Lower lobe of right lung (tissue), 2 donors: ENCODE results near the gene RAB8B. TPM values are rescaled to one million over a fixed set of nuclear protein-coding genes. Genes with fewer than 3 reads are reported as not detected.

Experiments
- ATAC-seq, 2 donors: fragments of 200-7000 bp; cut with Tn5 transposase; one replicate each; pipeline ENCODE4 v1.9.1; 2020 to 2022; ENCODE audit warnings: mild to moderate bottlenecking in 2 of 2, moderate library complexity in 2 of 2
- DNase-seq: peaks from one replicate; pipeline ENCODE4 v3.0.0-alpha.2; 2020
- H3K27ac ChIP-seq: fragments of 200-600 bp; one replicate; pipeline ENCODE4 v1.8.0; 2022
- H3K27me3 ChIP-seq: fragments of 200-600 bp; one replicate; pipeline ENCODE4 v1.8.0; 2022; ENCODE audit warnings: low read depth
- H3K36me3 ChIP-seq: fragments of 200-600 bp; one replicate; pipeline ENCODE4 v1.8.0; 2022; ENCODE audit warnings: mild to moderate bottlenecking
- H3K4me1 ChIP-seq: fragments of 200-600 bp; one replicate; pipeline ENCODE4 v1.8.0; 2022
- H3K4me3 ChIP-seq: fragments of 200-600 bp; one replicate; pipeline ENCODE4 v1.8.0; 2022; ENCODE audit warnings: mild to moderate bottlenecking
- H3K9me3 ChIP-seq: fragments of 200-600 bp; one replicate; pipeline ENCODE4 v1.8.0; 2022
- intact Hi-C: fragments of 100-400 bp; cut with DNase I; formaldehyde crosslinking; loops from one replicate; pipeline ENCODE4 v1.11.0; 2022
- long read RNA-seq: library from polyadenylated mRNA; unstranded; transcript quantifications from one replicate; pipeline ENCODE4 v2.0.0, GENCODE V29; 2021
- total RNA-seq: library from RNA; stranded (reverse); fragmentation: NEBNext Ultra II Directional; extraction: Animal tissue kit (Norgen Biotek cat#: 25700); gene quantifications from one replicate; pipeline ENCODE4 v1.2.1, GENCODE V29; 2021
- TF ChIP-seq, protein P1 (sequence below): fragments of 200-600 bp; IDR thresholded peaks from one replicate; pipeline ENCODE4 v1.8.0; 2022; ENCODE audit warnings: antibody characterized with exemption, mild to moderate bottlenecking
- donor health status: DM: no; HTN: yes; CAD: no; lungs with severe emphysema.

RAB8B gene
- total RNA-seq = 72.7 TPM
- long read RNA-seq, full-length matches to known transcripts = 41 of 56 reads
- long read RNA-seq, partial matches to known transcripts = 2 of 56 reads
- long read RNA-seq, other reads (novel, unspliced or antisense) = 13 of 56 reads

DNA sequence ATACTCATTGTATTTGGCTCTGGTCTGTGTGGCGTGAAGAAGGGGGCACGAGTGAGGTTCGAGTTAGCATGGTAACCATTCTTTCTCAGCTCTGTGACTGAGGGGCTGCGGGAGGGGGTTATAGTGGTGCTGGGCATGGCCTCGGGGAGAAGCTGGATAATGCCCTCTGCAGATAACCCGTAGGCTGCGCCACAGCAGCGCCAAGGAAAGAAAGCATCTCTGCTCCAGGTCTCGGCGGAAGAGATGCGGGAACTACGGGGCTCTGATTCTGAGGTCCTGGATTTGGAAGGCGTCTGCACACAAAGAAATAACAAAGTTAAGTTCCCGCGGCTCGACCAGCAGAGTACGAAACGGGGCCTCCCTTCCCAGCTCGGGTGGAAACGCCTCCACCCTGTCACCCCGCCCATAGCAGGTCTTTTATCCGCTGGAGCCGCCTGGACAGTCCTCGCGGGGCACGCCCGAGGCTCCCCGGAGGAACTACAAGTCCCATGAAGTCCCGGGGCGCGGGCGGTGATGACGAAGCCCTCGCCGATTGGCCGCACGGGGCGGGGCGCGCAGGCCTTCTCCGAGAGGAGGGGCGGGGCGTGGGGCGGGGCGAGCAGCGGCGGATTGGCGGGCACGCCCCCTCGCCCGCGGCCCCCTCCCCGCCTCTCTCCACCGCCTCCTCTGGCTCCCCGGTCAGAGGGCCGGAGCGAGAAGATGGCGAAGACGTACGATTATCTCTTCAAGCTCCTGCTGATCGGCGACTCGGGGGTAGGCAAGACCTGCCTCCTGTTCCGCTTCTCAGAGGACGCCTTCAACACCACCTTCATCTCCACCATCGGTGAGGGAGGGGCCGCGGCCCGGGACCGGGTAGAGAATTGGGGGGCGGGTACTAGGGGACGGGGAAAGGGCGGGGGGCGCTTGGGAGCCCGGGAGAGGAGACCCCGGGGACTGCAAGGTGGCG is at the start of gene RAB8B:
Gene RAB8B, plus strand, starts transcription at position 681 of the 946 bp plus-strand sequence. Its CDS starts 19 bp downstream, at position 700.
- ATAC-seq = peak; percentile 99
- peak; percentile 99 for DNase-seq
- Histone ChIP-seq H3K4me1 (peaks cover 43% of the 10 kb centered on the region), H3K27me3 (no peaks in the 10 kb centered on the region), H3K9me3 (no peaks in the 10 kb centered on the region), H3K36me3 (no peaks in the 10 kb centered on the region), H3K4me3 (peak within 1 kb of the TSS; percentile 66), H3K27ac (peak within 1 kb of the TSS; percentile 70)
- intact Hi-C loops = no loop called here
- TF ChIP-seq, protein P1, sequence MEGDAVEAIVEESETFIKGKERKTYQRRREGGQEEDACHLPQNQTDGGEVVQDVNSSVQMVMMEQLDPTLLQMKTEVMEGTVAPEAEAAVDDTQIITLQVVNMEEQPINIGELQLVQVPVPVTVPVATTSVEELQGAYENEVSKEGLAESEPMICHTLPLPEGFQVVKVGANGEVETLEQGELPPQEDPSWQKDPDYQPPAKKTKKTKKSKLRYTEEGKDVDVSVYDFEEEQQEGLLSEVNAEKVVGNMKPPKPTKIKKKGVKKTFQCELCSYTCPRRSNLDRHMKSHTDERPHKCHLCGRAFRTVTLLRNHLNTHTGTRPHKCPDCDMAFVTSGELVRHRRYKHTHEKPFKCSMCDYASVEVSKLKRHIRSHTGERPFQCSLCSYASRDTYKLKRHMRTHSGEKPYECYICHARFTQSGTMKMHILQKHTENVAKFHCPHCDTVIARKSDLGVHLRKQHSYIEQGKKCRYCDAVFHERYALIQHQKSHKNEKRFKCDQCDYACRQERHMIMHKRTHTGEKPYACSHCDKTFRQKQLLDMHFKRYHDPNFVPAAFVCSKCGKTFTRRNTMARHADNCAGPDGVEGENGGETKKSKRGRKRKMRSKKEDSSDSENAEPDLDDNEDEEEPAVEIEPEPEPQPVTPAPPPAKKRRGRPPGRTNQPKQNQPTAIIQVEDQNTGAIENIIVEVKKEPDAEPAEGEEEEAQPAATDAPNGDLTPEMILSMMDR = no peak

DNA sequence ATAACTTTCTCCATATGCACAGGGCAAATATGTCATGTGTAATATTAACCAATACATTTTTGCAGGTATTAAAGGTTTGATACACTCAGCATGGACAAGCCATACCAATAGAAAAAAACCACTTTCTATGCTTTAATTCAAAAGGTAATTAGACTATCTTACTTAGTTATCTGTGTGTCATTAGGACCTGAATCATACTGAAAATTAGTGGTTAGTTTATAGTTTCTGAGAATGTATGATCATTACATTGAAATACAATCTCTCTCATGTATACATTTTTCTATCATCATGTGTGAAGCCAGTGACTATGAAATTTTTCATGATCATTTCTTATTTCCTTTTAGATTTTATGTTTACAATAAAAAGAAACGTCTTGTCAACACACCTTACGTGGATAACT is 48.5 kb upstream of the RAB8B start:
- H3K9me3 ChIP-seq = no peaks in the 10 kb centered on the region
- H3K27me3 ChIP-seq = no peaks in the 10 kb centered on the region
- no peak overlapping the region for H3K27ac ChIP-seq
- H3K4me1 ChIP-seq = no peaks in the 10 kb centered on the region
- intact Hi-C loops = no loop called here
- peaks cover 16% of the 10 kb centered on the region for H3K36me3 ChIP-seq
- no peak for DNase-seq
- ATAC-seq = no peak
- H3K4me3 ChIP-seq = no peak overlapping the region
- TF ChIP-seq, protein P1 = no peak

GRCh38 chr15:63145426-63145825 is 44.0 kb upstream of the RAB8B start:
- H3K27ac ChIP-seq = no peak overlapping the region

GRCh38 chr15:63146684-63147083 is 42.7 kb upstream of the RAB8B start:
- ATAC-seq = no peak
- intact Hi-C loops = no loop called here

More at GRCh38 chr15:63145426-63145825, 44.0 kb upstream of the RAB8B start:
- H3K4me1 ChIP-seq = peaks cover 4% of the 10 kb centered on the region
- no peaks in the 10 kb centered on the region for H3K27me3 ChIP-seq
- H3K36me3 ChIP-seq = peaks cover 35% of the 10 kb centered on the region
- TF ChIP-seq, protein P1 = no peak
- intact Hi-C loops = no loop called here
- ATAC-seq (no peak), DNase-seq (no peak)
- H3K9me3 ChIP-seq = no peaks in the 10 kb centered on the region
- H3K4me3 ChIP-seq = no peak overlapping the region

DNA sequence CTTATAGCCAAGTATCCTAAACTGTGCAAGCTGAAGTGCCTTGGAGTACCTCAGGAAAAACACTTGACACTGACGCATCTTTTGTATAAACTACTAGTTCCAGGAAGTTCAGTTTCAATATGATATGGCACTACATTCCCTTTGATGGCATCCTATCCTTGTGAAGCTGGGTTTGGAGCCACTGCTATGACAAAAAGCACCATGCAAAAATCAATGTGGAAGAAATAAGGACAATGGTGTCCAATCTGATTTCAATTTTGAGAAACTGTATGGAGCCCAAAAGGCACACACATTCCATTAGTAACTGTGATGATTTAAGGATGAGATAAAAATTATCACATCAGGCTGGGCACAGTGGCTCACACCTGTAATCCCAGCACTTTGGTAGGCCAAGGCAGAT is 37.7 kb upstream of the RAB8B start:
- H3K9me3 ChIP-seq = no peaks in the 10 kb centered on the region
- intact Hi-C loops = no loop called here
- peaks cover 29% of the 10 kb centered on the region for H3K4me1 ChIP-seq
- DNase-seq (no peak), ATAC-seq (no peak)
- peaks cover 65% of the 10 kb centered on the region for H3K36me3 ChIP-seq
- no peak overlapping the region for H3K4me3 ChIP-seq
- no peak overlapping the region for H3K27ac ChIP-seq
- H3K27me3 ChIP-seq = no peaks in the 10 kb centered on the region
- TF ChIP-seq, protein P1 = no peak

More at GRCh38 chr15:63146684-63147083, 42.7 kb upstream of the RAB8B start:
- Histone ChIP-seq H3K27me3 (no peaks in the 10 kb centered on the region), H3K4me3 (no peak overlapping the region), H3K4me1 (peaks cover 6% of the 10 kb centered on the region), H3K9me3 (no peaks in the 10 kb centered on the region), H3K36me3 (peaks cover 37% of the 10 kb centered on the region), H3K27ac (no peak overlapping the region)
- no peak for DNase-seq
- TF ChIP-seq, protein P1 = no peak
